ENCODE measurements around the gene ADRA2A. TPM values are rescaled to one million over a fixed set of nuclear protein-coding genes. Genes with fewer than 3 reads are reported as not detected.

ADRA2A gene
- total and polyA plus RNA-seq, 10 of the 15 experiments (the other 5 are each of a cell fraction or from before 2014, with no cell fraction given): 0.08 TPM; not detected in 9

DNA sequence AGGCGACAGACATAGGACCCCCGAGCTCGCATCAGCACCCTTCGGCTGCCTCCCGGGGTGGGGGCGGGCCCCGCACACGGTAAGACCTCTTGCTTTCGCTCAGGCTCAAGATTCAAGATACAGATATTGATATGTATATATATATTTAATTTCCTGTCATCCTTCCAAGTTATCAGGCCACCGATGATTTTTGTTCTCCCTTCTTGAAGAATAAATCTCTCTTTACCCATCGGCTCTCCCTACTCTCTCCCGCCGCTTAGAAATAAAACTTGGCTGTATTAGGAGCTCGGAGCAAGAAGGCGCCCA, 603 bp downstream of the ADRA2A start (continued):
- TF ChIP-seq IKZF2 (IDR thresholded peaks at IDR 0.05) (no peak), JUND (IDR thresholded peaks at IDR 0.05; ENCODE audit: low read depth, low read length) (no peak), MEF2B (IDR thresholded peaks at IDR 0.05; ENCODE audit: partially characterized antibody, poor library complexity, severe bottlenecking) (no peak)

- H3K27me3 ChIP-seq (replicated peaks in 1 of 2; ENCODE audit: control insufficient read depth in 2 of 2, insufficient read depth in 2 of 2, low read length in 1 of 2): peaks cover 10 to 23% of the 10 kb centered on the region in 2 experiments
- no peak overlapping the region for H3K27ac ChIP-seq (ENCODE audit: control insufficient read depth, insufficient read depth)
- intact Hi-C loops (cut with micrococcal nuclease; ENCODE audit: unreplicated experiment): loop anchor here (5.0 to 10.0 kb wide), 2 partner anchors 333 to 519 kb away; no protein-coding TSS in a partner anchor
- ChIA-PET RAD21 (ENCODE audit: unreplicated experiment) (no interaction called here), POLR2A (no interaction called here), SMC1A (ENCODE audit: uncharacterized antibody, unreplicated experiment) (no interaction called here), CTCF (interaction anchor here (0.6 kb wide), 1 partner anchor 344 kb away, joined by 3 read pairs; no protein-coding TSS in a partner anchor)
- H3K4me3 ChIP-seq: no peak overlapping the region
- no peaks in the 10 kb centered on the region; the same call in 2 of the 3 replicates for H3K9me3 ChIP-seq (replicated peaks; ENCODE audit: control insufficient read depth, insufficient read depth, low read length)
- no peaks in the 10 kb centered on the region for H3K36me3 ChIP-seq (ENCODE audit: control insufficient read depth in 2 of 2, insufficient read depth in 2 of 2, low read length in 1 of 2)
- no peak for FAIRE-seq
- no peaks in the 10 kb centered on the region for H4K20me1 ChIP-seq (ENCODE audit: control insufficient read depth, insufficient read depth)
- no peak for DNase-seq (ENCODE audit: low read depth, low spot score)
- no TSS peak for BruUV-seq (replicated peaks)
- ATAC-seq: no peak
- H3K79me2 ChIP-seq (ENCODE audit: control insufficient read depth, insufficient read depth, low read length): no peaks in the 10 kb centered on the region
- no peak overlapping the region for H2AFZ ChIP-seq (ENCODE audit: control insufficient read depth, low read depth, low read length)
- no peaks in the 10 kb centered on the region for H3K4me1 ChIP-seq (ENCODE audit: control insufficient read depth, insufficient read depth, low read length)
- in situ Hi-C loops (cut with MboI): no loop called here
- WGBS (ENCODE audit: insufficient coverage, insufficient replicate concordance, low lambda C conversion rate, missing lambda C conversion rate): 77% methylated on average over 59 of the region's 78 CpGs
- H3K9ac ChIP-seq (ENCODE audit: control insufficient read depth, insufficient read depth, low read length): no peak overlapping the region
- no peak overlapping the region for H3K4me2 ChIP-seq (ENCODE audit: control insufficient read depth, insufficient read depth)
- TF ChIP-seq FOXM1 (IDR thresholded peaks at IDR 0.05; ENCODE audit: low read depth, low read length) (no peak), MEF2A (IDR thresholded peaks at IDR 0.05; ENCODE audit: insufficient read depth, low read depth, low read length) (no peak), NFYB (IDR thresholded peaks at IDR 0.05; ENCODE audit: insufficient read depth, low read depth, low read length) (no peak), ATF2 (IDR thresholded peaks at IDR 0.05; ENCODE audit: low read length) (no peak), POU2F2 (IDR thresholded peaks at IDR 0.05; ENCODE audit: borderline replicate concordance, low read depth, low read length) (no peak), HCFC1 (IDR thresholded peaks at IDR 0.05; ENCODE audit: low read length) (no peak), MTA2 (IDR thresholded peaks at IDR 0.05; ENCODE audit: low read depth) (no peak), HDAC2 (IDR thresholded peaks at IDR 0.05) (no peak), ZNF622 (IDR thresholded peaks at IDR 0.05) (no peak), RB1 (IDR thresholded peaks at IDR 0.05; ENCODE audit: borderline replicate concordance) (no peak), RCOR1 (conservative IDR thresholded peaks at IDR 0.05; ENCODE audit: low read depth, low read length) (no peak), MXI1 (IDR thresholded peaks at IDR 0.05; ENCODE audit: low read depth, low read length) (no peak), BCLAF1 (IDR thresholded peaks at IDR 0.05) (no peak), IRF4 (IDR thresholded peaks at IDR 0.05; ENCODE audit: low read depth, low read length) (no peak), KDM1A (IDR thresholded peaks at IDR 0.05; ENCODE audit: borderline replicate concordance) (no peak), PML (IDR thresholded peaks at IDR 0.05; ENCODE audit: low read length) (no peak)
Observed at GRCh38 chr10:111077785-111078504, 1.1 kb downstream of the ADRA2A start.

All from GM12878 (cell line).